Measurements from ENCODE around the gene STEAP4.
"Not testable (repeated sequence)": the region's sequence is repeated elsewhere in the genome, so short reads cannot be mapped to it uniquely, and the experiment has no call there.

The STEAP4 gene

GRCh38 chr7:88276605-88277153 lies 30.0 kb downstream of the STEAP4 start:
- Histone ChIP-seq H3K4me3 (ENCODE audit: low read depth in 1 of 2, low read length in 1 of 2) (no peak overlapping the region), H3K27me3 (no peaks in the 10 kb centered on the region), H3K4me1 (ENCODE audit: control insufficient read depth in 1 of 2, insufficient read depth in 1 of 2, low read depth in 1 of 2, low read length in 1 of 2) (peaks cover 49 to 77% of the 10 kb centered on the region in 2 experiments)

DNA sequence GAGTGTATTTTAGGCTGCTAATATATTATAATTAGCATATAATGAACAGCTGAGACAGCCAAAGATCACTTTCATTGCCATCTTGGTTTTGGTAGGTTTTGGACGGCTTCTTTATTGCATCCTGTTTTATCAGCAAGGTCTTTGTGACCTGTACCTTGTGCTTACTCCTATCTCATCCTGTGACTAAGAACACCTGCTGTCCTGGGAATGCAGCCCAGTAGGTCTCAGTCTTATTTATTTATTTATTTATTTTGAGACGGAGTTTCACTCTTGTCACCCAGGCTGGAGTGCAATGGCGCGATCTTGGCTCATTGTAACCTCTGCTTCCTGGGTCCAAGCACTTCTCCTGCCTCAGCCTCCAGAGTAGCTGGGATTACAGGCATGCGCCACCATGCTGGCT lies 31.8 kb downstream of the STEAP4 start:
- not testable (repeated sequence) for H3K9me3 ChIP-seq; H3K27me3 ChIP-seq; H3K4me3 ChIP-seq (ENCODE audit: low read depth in 1 of 2, low read length in 1 of 2)
- Histone ChIP-seq H3K36me3 (peaks cover 41% of the 10 kb centered on the region), H3K4me1 (ENCODE audit: control insufficient read depth in 1 of 2, insufficient read depth in 1 of 2, low read depth in 1 of 2, low read length in 1 of 2) (peaks cover 51 to 77% of the 10 kb centered on the region in 2 experiments), H3K27ac (peak overlapping the region; percentile 86)

More at GRCh38 chr7:88276605-88277153, 30.0 kb downstream of the STEAP4 start:
- TF ChIP-seq CTCF (IDR thresholded peaks at IDR 0.05), result no peak
- peaks cover 59% of the 10 kb centered on the region for H3K36me3 ChIP-seq
- no peaks in the 10 kb centered on the region for H3K9me3 ChIP-seq
- peak overlapping the region; percentile 86 for H3K27ac ChIP-seq

DNA sequence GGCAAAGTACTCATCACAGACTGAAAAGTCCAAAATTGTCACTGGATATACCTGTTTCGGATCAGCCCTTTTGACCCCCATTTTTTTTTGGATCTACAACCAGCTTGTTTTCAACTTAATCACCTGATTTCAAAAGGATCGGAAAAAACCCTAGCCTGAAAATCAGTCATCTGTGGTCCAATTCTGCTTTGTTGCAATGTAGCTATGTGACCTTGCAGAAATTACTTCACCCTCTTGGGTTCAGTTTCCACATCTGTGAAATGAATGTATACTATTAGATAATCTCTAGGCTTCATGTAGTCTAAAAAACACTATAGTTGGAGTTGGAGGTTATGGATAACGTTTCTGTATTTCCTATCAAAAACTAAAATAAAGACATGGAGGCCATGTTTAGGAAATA lies 37.1 kb downstream of the STEAP4 start:
- Histone ChIP-seq H3K36me3 (no peaks in the 10 kb centered on the region), H3K27ac (peak overlapping the region; percentile 86), H3K4me3 (ENCODE audit: low read depth in 1 of 2, low read length in 1 of 2) (peak overlapping the region; percentile 16 to 29), H3K27me3 (no peaks in the 10 kb centered on the region), H3K4me1 (ENCODE audit: control insufficient read depth in 1 of 2, insufficient read depth in 1 of 2, low read depth in 1 of 2, low read length in 1 of 2) (peaks cover 44 to 68% of the 10 kb centered on the region in 2 experiments), H3K9me3 (no peaks in the 10 kb centered on the region)
- no peak for TF ChIP-seq CTCF (IDR thresholded peaks at IDR 0.05)

DNA sequence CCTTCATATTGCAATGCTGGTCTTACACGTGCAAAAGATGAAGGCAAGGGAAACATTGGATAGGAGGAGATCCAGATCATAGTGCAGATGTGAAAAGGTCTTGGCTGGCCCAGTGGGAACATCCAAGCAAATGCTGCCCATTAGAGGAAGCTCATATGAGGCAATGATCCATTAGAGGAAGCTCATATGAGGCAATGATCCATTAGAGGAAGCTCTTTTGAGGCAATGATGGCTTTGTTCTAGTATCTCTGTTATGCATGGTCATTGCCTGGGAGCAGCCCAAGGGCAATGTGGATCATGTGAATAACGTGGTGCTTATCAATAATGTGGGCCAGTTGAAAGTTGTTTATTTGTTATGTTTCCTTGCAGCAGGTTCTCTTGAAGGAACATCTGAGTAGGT lies 37.8 kb downstream of the STEAP4 start:
- H3K27me3 ChIP-seq, result no peaks in the 10 kb centered on the region
- no peak for TF ChIP-seq CTCF (IDR thresholded peaks at IDR 0.05)
- H3K9me3 ChIP-seq, result no peaks in the 10 kb centered on the region
- peak overlapping the region; percentile 16 to 29 for H3K4me3 ChIP-seq (ENCODE audit: low read depth in 1 of 2, low read length in 1 of 2)
- no peaks in the 10 kb centered on the region for H3K36me3 ChIP-seq
- H3K27ac ChIP-seq, result peak overlapping the region; percentile 86
- H3K4me1 ChIP-seq (ENCODE audit: control insufficient read depth in 1 of 2, insufficient read depth in 1 of 2, low read depth in 1 of 2, low read length in 1 of 2), result peaks cover 52 to 76% of the 10 kb centered on the region in 2 experiments

DNA sequence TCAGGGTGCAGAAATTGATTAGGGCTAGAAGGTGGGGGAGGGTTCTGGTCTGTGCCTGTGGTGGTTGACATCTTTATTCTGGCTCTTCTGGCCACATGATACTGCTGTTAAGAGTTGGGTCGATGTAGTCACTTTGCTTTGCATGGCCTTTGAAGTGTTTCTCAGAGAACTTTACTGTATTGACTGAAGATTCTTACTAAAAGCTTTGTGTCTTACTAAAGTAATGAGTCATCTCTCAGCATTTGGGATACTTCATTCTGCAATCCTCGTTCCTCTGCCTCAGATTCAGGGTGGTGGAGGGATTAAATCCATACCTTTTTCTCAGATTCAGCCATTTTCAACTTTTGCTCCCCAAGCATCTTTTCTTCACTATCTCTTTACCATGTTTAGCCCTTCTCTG lies 38.6 kb downstream of the STEAP4 start:
- no peaks in the 10 kb centered on the region for H3K27me3 ChIP-seq
- H3K9me3 ChIP-seq, result no peaks in the 10 kb centered on the region
- H3K4me1 ChIP-seq (ENCODE audit: control insufficient read depth in 1 of 2, insufficient read depth in 1 of 2, low read depth in 1 of 2, low read length in 1 of 2), result peaks cover 52 to 75% of the 10 kb centered on the region in 2 experiments
- TF ChIP-seq CTCF (IDR thresholded peaks at IDR 0.05), result no peak
- peak overlapping the region; percentile 86 for H3K27ac ChIP-seq
- H3K36me3 ChIP-seq, result no peaks in the 10 kb centered on the region
- peak overlapping the region in 1 of 2 experiments; percentile 16 for H3K4me3 ChIP-seq (ENCODE audit: low read depth in 1 of 2, low read length in 1 of 2)

GRCh38 chr7:88267421-88267820 lies 39.3 kb downstream of the STEAP4 start:
- peak overlapping the region in 1 of 2 experiments; percentile 16 for H3K4me3 ChIP-seq (ENCODE audit: low read depth in 1 of 2, low read length in 1 of 2)

GRCh38 chr7:88264987-88265386 lies 41.7 kb downstream of the STEAP4 start:
- Histone ChIP-seq H3K4me1 (ENCODE audit: control insufficient read depth in 1 of 2, insufficient read depth in 1 of 2, low read depth in 1 of 2, low read length in 1 of 2) (peaks cover 46 to 51% of the 10 kb centered on the region in 2 experiments), H3K27ac (peak overlapping the region; percentile 88)

More at GRCh38 chr7:88267421-88267820, 39.3 kb downstream of the STEAP4 start:
- H3K27ac ChIP-seq, result peak overlapping the region; percentile 86
- no peaks in the 10 kb centered on the region for H3K36me3 ChIP-seq
- TF ChIP-seq CTCF (IDR thresholded peaks at IDR 0.05), result no peak
- peaks cover 55 to 71% of the 10 kb centered on the region in 2 experiments for H3K4me1 ChIP-seq (ENCODE audit: control insufficient read depth in 1 of 2, insufficient read depth in 1 of 2, low read depth in 1 of 2, low read length in 1 of 2)
- H3K27me3 ChIP-seq, result no peaks in the 10 kb centered on the region
- no peaks in the 10 kb centered on the region for H3K9me3 ChIP-seq

More at GRCh38 chr7:88264987-88265386, 41.7 kb downstream of the STEAP4 start:
- not testable (repeated sequence) for H3K4me3 ChIP-seq (ENCODE audit: low read depth in 1 of 2, low read length in 1 of 2); H3K27me3 ChIP-seq; H3K36me3 ChIP-seq; H3K9me3 ChIP-seq

Data from neutrophil (primary cell).